ENCODE data around the gene OGFOD3.
"Not testable (repeated sequence)": the region's sequence is repeated elsewhere in the genome, so short reads cannot be mapped to it uniquely, and the experiment has no call there.

OGFOD3 gene

DNA sequence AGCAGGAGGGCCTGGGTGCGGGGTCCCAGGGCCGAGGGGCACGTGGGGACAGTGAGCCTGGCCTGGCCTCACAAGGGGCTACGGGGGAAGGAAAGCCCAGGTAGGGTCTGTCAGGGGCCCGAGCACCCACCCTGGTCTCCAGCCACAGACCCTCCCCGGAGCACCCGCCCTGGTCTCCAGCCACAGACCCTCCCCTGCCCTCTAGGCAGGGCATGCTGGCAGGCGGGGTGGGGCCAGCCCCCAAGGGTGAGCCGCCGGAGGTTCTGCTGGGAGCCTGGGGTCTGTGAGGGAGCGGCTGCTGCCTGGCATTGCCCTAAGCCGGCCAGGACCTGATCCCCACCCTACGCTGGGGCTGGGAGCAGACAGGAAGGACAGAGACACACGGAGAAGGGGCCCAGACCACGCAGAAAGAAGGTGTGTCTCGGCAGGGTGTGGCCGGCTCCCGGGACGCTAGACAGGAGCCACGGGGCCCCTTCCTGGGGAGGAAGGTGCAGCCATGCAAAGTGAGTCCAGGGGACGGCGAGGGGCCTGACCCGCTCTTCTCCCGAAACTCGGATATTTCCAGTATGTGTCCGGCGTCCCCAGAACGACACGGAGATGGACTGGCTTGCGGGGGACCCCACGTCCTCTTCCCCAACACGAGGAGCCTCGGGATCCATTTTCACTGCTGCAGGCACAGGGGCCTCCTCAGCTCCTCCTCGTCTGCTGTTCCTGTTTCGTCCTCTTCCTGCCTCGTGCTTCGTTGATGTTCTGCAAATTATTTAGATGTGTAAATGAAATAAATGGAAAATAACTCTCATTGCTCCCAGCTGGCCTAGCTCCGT is 31.3 kb downstream of the OGFOD3 start:
- no peak for DNase-seq (ENCODE audit: low read depth)

DNA sequence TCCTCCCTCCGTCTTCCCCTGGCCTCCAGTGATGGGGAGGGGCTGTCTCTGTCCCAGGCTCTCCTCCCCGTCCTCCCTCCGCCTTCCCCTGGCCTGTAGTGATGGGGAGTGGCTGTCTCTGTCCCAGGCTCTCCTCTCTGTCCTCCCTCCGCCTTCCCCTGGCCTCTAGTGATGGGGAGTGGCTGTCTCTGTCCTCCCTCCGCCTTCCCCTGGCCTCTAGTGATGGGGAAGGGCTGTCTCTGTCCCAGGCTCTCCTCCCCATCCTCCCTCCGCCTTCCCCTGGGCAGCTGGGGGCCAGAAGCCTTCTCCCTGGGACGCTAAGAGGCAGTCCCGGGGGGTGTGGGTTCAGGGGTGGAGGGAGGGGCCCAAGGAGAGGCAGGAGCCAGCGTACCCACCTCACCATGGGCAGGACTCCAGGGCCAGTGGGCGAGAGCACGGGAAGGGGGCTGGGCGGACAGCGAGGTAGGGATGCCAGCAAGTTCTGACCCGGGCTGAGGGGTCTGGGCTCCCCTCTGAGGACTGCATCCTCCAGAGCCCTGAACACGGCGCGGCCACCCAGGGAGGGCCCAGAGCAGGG is 32.0 kb downstream of the OGFOD3 start:
- DNase-seq (ENCODE audit: low read depth): no peak

DNA sequence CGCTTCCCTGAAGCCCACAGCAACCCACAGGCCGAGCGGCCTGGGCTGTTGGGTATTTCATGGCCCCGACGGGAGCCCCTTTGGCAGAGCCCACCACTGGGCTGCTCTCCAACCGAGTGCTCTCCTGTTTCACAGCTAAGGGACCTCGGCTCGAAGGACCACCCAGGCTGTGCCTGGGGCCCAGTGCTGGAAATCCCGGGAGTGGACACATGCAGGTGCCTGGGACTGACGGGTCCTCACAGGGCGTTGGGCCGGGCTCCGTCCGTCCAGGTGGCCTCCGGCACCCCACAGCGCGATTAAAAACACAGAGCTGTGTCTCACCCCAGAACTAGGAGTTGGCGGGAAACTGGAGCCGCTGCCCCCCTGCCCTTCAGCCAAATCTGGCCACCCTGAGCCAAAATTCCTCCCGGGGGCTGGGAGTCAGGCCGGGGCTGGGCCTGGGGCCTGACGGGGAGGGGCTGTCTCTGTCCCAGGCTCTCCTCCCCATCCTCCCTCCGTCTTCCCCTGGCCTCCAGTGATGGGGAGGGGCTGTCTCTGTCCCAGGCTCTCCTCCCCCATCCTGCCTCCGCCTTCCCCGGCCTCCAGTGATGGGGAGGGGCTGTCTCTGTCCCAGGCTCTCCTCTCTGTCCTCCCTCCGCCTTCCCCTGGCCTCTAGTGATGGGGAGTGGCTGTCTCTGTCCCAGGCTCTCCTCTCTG is 32.7 kb downstream of the OGFOD3 start:
- no peak for DNase-seq (ENCODE audit: low read depth)

DNA sequence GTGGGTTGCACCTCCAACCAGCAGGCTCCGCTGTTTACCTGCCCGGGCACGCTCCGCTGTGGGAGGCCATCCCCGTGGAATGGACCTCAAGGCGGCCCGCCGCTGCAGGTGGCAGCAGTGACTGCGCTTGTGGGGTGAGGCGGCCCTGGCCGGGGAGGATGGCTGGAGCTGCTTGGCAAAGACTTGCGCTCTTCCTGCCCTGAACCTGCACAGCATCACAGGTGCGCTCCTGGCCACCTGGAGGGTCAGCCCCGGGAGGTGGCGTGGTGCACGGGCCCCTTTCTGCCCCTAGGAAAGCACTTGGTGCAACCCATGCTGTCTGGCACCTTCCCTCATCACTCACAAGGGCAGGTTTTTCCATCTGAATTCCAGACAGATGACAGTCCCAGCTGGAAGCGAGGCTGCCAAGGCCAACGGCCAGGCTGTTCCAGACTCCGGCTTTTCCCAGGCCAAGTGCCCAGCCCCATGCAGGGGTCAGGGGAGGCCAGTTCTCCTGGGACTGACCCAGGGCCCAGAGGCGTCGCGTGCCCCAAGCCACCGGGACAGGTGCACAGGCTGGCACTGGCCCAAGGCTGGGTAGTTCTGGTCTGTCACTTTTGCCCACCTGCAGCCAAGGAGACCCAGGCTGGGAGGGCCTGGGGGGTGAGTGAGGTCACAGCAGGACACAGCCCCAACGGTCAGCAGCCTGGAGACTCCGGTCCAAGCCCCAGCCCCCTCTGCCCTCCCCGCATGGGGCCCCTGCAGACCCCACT is 33.5 kb downstream of the OGFOD3 start:
- DNase-seq (ENCODE audit: low read depth): no peak

- no peak for DNase-seq (ENCODE audit: low read depth)
Observed at GRCh38 chr17:82384051-82384729, 34.2 kb downstream of the OGFOD3 start.

DNA sequence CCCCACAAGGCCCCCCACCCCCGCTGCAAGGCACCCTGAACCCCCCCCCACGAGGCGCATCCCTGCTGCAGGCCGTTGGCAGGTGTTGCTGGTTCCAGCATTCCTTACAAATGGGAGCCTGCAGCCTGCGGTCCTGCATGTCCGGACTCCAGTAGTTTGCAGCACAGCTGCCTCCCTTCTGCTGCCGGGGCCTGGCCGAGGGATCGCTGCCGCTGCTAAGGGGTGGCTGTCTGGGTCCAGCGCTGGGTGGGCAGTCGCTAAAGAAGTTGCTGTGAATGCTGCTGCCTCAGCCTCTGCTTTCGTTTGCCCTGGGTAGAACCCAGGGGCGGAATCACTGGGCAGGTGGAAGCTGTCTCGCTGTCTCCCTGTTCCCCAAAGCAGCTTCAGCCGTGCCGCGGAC is 35.0 kb downstream of the OGFOD3 start:
- DNase-seq (ENCODE audit: low read depth): no peak

- no peak for DNase-seq (ENCODE audit: low read depth)
Observed at GRCh38 chr17:82382933-82383255, 35.5 kb downstream of the OGFOD3 start.

DNA sequence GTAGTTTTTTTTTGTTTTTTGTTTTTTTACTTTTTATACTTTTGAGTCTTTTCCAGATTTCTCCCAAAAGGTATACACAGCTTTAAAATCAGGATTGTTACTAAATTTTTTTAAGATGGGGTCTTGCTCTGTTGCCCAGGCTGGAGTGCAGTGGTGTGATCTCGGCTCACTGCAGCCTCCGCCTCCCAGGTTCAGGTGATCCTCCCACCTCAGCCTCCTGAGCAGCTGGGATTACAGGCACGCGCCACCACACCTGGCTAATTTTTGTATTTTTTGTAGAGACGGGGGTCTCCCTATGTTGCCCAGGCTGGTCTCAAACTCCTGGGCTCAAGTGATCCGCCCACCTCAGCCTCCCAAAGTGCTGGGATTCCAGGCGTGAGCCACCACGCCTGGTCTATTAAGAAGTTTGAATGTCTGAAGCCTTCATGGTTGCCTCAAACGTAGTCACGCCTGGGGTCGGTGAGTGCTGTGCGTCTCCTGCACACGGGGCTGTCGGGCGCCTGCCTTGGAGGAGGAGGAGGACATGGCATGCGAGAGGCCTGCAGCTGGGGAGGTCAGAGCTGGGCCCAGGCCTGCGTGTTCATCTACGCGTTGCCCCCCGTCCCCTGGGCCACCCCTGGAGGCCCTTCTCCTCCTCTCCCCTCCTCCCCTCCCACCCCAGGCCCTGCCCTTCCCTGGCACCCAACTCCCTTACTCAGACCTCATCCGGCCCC is 36.0 kb downstream of the OGFOD3 start:
- not testable (repeated sequence) for DNase-seq (ENCODE audit: low read depth)

DNA sequence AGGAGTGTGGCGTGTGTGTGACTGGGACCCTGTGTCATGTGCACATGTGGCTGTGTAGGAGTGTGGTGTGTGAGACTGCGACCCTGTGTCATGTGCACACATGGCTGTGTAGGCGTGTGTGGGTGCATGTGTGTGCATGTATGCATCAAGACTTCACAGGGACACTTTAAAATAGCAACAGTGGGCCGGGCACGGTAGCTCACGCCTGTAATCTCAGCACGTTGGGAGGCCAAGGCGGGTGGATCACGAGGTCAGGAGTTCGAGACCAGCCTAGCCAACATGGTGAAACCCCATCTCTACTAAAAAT is 36.7 kb downstream of the OGFOD3 start:
- DNase-seq (ENCODE audit: low read depth): not testable (repeated sequence)

GRCh38 chr17:82380860-82381702 is 37.3 kb downstream of the OGFOD3 start:
- no peak for DNase-seq (ENCODE audit: low read depth)

GRCh38 chr17:82378741-82379021 is 39.7 kb downstream of the OGFOD3 start:
- DNase-seq (ENCODE audit: low read depth): no peak

DNA sequence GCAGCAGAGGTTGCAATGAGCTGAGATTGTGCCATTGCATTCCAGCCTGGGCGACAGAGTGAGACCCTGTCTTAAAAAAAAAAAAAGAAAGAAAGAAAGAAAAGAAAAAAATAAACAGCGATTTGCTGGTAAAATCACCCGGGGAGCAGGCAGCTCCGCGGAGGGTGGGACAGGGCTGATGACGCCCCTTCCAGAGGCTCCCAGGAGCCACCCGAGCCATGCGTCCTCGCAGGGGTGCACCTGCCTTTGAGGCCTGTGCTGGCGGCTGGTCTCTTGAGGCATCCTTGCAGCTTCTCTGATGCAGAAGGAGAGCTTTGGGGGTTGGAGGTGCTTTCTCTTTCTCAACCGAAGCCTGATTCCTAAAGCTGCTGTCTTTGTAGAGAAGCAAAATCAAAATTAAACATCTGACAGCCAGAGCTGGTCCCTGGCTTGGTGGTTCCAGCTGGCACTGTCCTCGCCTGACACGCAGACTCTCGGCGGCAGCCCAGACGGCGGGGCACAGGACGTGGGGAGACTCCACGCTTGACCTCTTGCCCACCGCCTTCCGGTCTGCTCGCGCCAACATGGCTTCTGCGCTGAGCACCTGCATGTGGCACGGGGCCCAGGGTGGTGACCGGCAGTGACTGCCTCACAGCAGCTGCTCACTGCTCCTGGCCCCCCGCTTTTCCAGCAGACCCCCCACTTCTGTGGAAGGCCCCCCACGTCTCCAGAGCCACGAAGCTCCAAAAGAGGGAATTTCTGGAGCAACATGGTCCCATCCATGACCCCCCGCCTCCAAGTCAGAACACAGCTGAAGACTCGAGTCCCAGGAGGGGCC is 40.3 kb downstream of the OGFOD3 start:
- no peak for DNase-seq (ENCODE audit: low read depth)

DNA sequence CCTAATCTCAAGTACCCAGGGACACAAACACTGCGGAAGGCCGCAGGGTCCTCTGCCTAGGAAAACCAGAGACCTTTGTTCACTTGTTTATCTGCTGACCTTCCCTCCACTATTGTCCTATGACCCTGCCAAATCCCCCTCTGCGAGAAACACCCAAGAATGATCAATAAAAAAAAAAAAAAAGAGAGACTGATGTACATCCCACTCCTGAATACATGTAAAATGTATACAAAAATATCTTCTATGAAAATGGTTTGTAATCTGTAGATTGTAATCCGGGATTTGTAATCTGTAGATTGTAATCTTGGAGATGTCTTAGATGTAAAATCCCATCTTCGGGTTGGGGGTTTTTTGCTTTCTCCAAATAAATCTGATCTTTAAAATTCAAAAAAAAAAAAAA is 41.1 kb downstream of the OGFOD3 start:
- not testable (repeated sequence) for DNase-seq (ENCODE audit: low read depth)

- DNase-seq (ENCODE audit: low read depth): no peak
Observed at GRCh38 chr17:82376042-82376730, 42.2 kb downstream of the OGFOD3 start.

DNA sequence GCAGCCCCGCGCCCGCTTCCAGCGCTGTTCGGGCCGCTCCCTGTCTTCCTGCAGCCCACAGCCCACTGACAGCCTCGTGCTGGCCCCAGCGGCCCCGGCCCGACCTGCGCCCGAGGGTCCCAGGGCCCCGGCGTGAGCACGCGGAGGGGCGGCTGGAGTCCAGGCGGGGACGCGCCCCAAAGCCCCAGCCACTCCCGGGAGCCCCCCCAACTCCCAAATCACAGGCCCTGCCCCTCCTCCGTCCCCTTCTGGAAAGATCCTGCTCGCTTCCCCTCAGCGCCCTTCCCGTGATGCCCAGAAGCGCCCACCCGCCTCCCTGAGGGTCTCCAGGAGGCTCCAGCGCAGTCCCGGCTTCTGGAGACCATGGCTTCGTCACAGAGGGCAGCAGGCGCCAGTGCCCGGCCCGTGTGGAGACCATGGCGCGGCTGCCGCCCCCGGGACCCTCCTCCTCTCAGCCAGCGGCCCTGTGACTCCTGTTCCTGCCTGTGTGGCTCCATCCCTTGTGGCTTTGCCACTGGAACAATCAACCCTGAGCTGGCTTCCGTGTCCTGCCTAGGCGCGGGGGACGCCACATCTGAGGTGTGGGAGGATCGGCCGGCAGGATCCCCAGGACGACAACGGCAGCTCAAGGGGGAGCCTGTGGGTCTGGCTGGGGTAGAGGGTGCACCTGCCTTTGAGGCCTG is 42.9 kb downstream of the OGFOD3 start:
- no peak for DNase-seq (ENCODE audit: low read depth)

GRCh38 chr17:82374626-82375331 is 43.6 kb downstream of the OGFOD3 start:
- DNase-seq (ENCODE audit: low read depth): no peak

- DNase-seq (ENCODE audit: low read depth): no peak
Observed at GRCh38 chr17:82373731-82374625, 44.4 kb downstream of the OGFOD3 start.

Data from HS-27A (cell line).